Keratinocyte (primary cell): ENCODE measurements around the gene PGAP3. TPM values are rescaled to one million over a fixed set of nuclear protein-coding genes. Genes with fewer than 3 reads are reported as not detected.

Experiments
- DNase-seq: peaks from one replicate; pipeline ENCODE4 v3.0.0-alpha.2; 2011; ENCODE audit warnings: low read depth, missing footprints, low spot score
- FAIRE-seq: peaks from 2 replicates; lab custom pipeline; 2011; peaks lifted over from hg19 to GRCh38; lab: Jason Lieb, UNC
- H2AFZ ChIP-seq: 2 replicates; pipeline ENCODE4 v1.6.0; 2012; ENCODE audit warnings: low read length, control low read depth, inconsistent platforms; ENCODE audit not compliant: control insufficient read depth
- H3K27ac ChIP-seq: 2 replicates; pipeline ENCODE4 v1.5.1; 2011; ENCODE audit warnings: low read length; ENCODE audit not compliant: control insufficient read depth, insufficient read depth
- H3K27me3 ChIP-seq: 3 replicates; pipeline ENCODE4 v1.6.0; 2011; ENCODE audit warnings: low read length; ENCODE audit not compliant: control insufficient read depth, insufficient read depth; ENCODE audit errors: extremely low read depth
- H3K36me3 ChIP-seq, 2 experiments: 2 replicates in 1 of 2; 3 replicates in 1 of 2; pipeline ENCODE4 v1.5.1; 2011; ENCODE audit warnings: low read length in 2 of 2, mild to moderate bottlenecking in 1 of 2; ENCODE audit not compliant: control insufficient read depth in 2 of 2, insufficient read depth in 2 of 2; ENCODE audit errors: extremely low read depth in 1 of 2
- H3K4me1 ChIP-seq: 3 replicates; pipeline ENCODE4 v1.5.1; 2011; ENCODE audit warnings: low read length; ENCODE audit not compliant: control insufficient read depth, insufficient read depth; ENCODE audit errors: extremely low read depth
- H3K4me2 ChIP-seq: 3 replicates; pipeline ENCODE4 v1.6.0; 2011; ENCODE audit warnings: low read depth, low read length; ENCODE audit not compliant: control insufficient read depth, insufficient read depth; ENCODE audit errors: extremely low read depth
- H3K4me3 ChIP-seq, 3 experiments: fragments of 200-600 bp in 1 of 3; sonication (generic) in 1 of 3; 2 replicates in 2 of 3; 3 replicates in 1 of 3; pipeline ENCODE4 v1.5.1; 2011 to 2016; ENCODE audit warnings: low read length in 3 of 3, mild to moderate bottlenecking in 3 of 3, control low read depth in 2 of 3, inconsistent platforms in 1 of 3, low read depth in 1 of 3, mixed read lengths in 1 of 3, mixed run types in 1 of 3, moderate library complexity in 1 of 3; ENCODE audit not compliant: control insufficient read depth in 2 of 3, insufficient read depth in 2 of 3; ENCODE audit errors: extremely low read depth in 1 of 3
- H3K79me2 ChIP-seq: 2 replicates; pipeline ENCODE4 v1.6.0; 2012; ENCODE audit warnings: low read length; ENCODE audit not compliant: control insufficient read depth, insufficient read depth
- H3K9ac ChIP-seq: 3 replicates; pipeline ENCODE4 v1.6.0; 2011; ENCODE audit warnings: low read length; ENCODE audit not compliant: control insufficient read depth, insufficient read depth; ENCODE audit errors: extremely low read depth
- H3K9me1 ChIP-seq: 3 replicates; pipeline ENCODE4 v1.6.0; 2011; ENCODE audit warnings: low read length; ENCODE audit not compliant: control insufficient read depth, insufficient read depth; ENCODE audit errors: extremely low read depth
- H3K9me3 ChIP-seq: 2 replicates; pipeline ENCODE4 v1.5.1; 2012; ENCODE audit warnings: low read depth, low read length; ENCODE audit not compliant: control insufficient read depth
- H4K20me1 ChIP-seq: 3 replicates; pipeline ENCODE4 v1.6.0; 2011; ENCODE audit warnings: low read length; ENCODE audit not compliant: control insufficient read depth, insufficient read depth; ENCODE audit errors: extremely low read depth
- EZH2 ChIP-seq: IDR thresholded peaks from one replicate; pipeline ENCODE4 v1.6.1; 2012; ENCODE audit warnings: inconsistent platforms, mild to moderate bottlenecking, low read length, moderate library complexity
- dilution Hi-C: fragments of 300-500 bp; cut with MboI; formaldehyde crosslinking; loops from one replicate; pipeline ENCODE4 v1.7.0; 2020; ENCODE audit warnings: low sequenced_read_pairs; ENCODE audit not compliant: extremely low pct_ligation_motif_present
- polyA plus RNA-seq, 5 experiments: library from polyadenylated mRNA; depleted of rRNA in 3 of 5; stranded (reverse) in 3 of 5; stranded (forward) in 1 of 5; unstranded in 1 of 5; fragments of >200 nt; gene quantifications; 1 replicate in 1 of 5; 2 replicates in 3 of 5; 3 replicates in 1 of 5; pipeline versions ENCODE4 v1.2.1 to v1.2.3, GENCODE V29; 2011 to 2012; ENCODE audit warnings: missing spikeins in 2 of 5, low read depth in 1 of 5, low replicate concordance in 1 of 5
- TF ChIP-seq, protein P1 (sequence below), 3 experiments: IDR thresholded peaks in 1 of 3; conservative IDR thresholded peaks in 1 of 3; optimal IDR thresholded peaks in 1 of 3; 2 replicates in 2 of 3; 3 replicates in 1 of 3; pipeline versions ENCODE3 to v1.5.1; 2011; ENCODE audit warnings: low read length in 3 of 3, mild to moderate bottlenecking in 3 of 3, moderate library complexity in 2 of 3, control low read depth in 1 of 3, inconsistent platforms in 1 of 3; ENCODE audit not compliant: insufficient read depth in 2 of 3; ENCODE audit errors: extremely low read depth in 1 of 3

The PGAP3 gene
- polyA plus RNA-seq, 1 donor (not counting 4 experiments of a cell fraction or from before 2014, with no cell fraction given) = 5.6 TPM

- FAIRE-seq (no peak), DNase-seq (no peak)
- H3K27ac ChIP-seq = no peak overlapping the region
- H3K4me1 ChIP-seq = peaks cover 18% of the 10 kb centered on the region
- H2AFZ ChIP-seq = no peak overlapping the region
- TF ChIP-seq, protein P1, sequence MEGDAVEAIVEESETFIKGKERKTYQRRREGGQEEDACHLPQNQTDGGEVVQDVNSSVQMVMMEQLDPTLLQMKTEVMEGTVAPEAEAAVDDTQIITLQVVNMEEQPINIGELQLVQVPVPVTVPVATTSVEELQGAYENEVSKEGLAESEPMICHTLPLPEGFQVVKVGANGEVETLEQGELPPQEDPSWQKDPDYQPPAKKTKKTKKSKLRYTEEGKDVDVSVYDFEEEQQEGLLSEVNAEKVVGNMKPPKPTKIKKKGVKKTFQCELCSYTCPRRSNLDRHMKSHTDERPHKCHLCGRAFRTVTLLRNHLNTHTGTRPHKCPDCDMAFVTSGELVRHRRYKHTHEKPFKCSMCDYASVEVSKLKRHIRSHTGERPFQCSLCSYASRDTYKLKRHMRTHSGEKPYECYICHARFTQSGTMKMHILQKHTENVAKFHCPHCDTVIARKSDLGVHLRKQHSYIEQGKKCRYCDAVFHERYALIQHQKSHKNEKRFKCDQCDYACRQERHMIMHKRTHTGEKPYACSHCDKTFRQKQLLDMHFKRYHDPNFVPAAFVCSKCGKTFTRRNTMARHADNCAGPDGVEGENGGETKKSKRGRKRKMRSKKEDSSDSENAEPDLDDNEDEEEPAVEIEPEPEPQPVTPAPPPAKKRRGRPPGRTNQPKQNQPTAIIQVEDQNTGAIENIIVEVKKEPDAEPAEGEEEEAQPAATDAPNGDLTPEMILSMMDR (optimal IDR thresholded peaks at IDR 0.05 in 1 of 3, IDR thresholded peaks at IDR 0.05 in 1 of 3, conservative IDR thresholded peaks at IDR 0.05 in 1 of 3; ENCODE audit: extremely low read depth in 1 of 3, insufficient read depth in 2 of 3, low read length in 3 of 3) = no peak
- TF ChIP-seq EZH2 = no peak
- H3K9ac ChIP-seq = no peak overlapping the region
- peaks cover 14 to 46% of the 10 kb centered on the region in 2 experiments for H3K36me3 ChIP-seq
- H3K4me3 ChIP-seq = no peak overlapping the region
- dilution Hi-C loops = no loop called here
- peaks cover 3% of the 10 kb centered on the region for H3K9me1 ChIP-seq
- no peaks in the 10 kb centered on the region for H3K9me3 ChIP-seq
- no peaks in the 10 kb centered on the region for H4K20me1 ChIP-seq
- no peaks in the 10 kb centered on the region for H3K79me2 ChIP-seq
- no peaks in the 10 kb centered on the region for H3K27me3 ChIP-seq
- no peak overlapping the region for H3K4me2 ChIP-seq
Measured at GRCh38 chr17:39709998-39710964, 22.4 kb upstream of the PGAP3 start.

- TF ChIP-seq, protein P1 (optimal IDR thresholded peaks at IDR 0.05 in 1 of 3, IDR thresholded peaks at IDR 0.05 in 1 of 3, conservative IDR thresholded peaks at IDR 0.05 in 1 of 3; ENCODE audit: extremely low read depth in 1 of 3, insufficient read depth in 2 of 3, low read length in 3 of 3) = no peak
- TF ChIP-seq EZH2 = no peak
- H3K27me3 ChIP-seq = no peaks in the 10 kb centered on the region
- H3K36me3 ChIP-seq = peaks cover 14 to 42% of the 10 kb centered on the region in 2 experiments
- H3K4me2 ChIP-seq = no peak overlapping the region
- FAIRE-seq (no peak), DNase-seq (no peak)
- peaks cover 4% of the 10 kb centered on the region for H3K79me2 ChIP-seq
- no peaks in the 10 kb centered on the region for H4K20me1 ChIP-seq
- dilution Hi-C loops = no loop called here
- peaks cover 25% of the 10 kb centered on the region for H3K4me1 ChIP-seq
- H3K27ac ChIP-seq = no peak overlapping the region
- H3K9ac ChIP-seq = no peak overlapping the region
- H3K9me3 ChIP-seq = no peaks in the 10 kb centered on the region
- no peak overlapping the region for H2AFZ ChIP-seq
- H3K4me3 ChIP-seq = no peak overlapping the region
- H3K9me1 ChIP-seq = peaks cover 4% of the 10 kb centered on the region
Measured at GRCh38 chr17:39709319-39709997, 21.6 kb upstream of the PGAP3 start.
